GM08714 (cell line): Measurements from ENCODE around the gene ZBTB1.
A peak's percentile ranks its signal among the peaks of the same experiment; 100 is the strongest.

Experiments used
- H3K4me3 ChIP-seq: fragments of 200-500 bp; sonication (Bioruptor generic); 2 replicates; pipeline ENCODE4 v1.5.1; 2014; ENCODE audit warnings: mild to moderate bottlenecking, low read length, inconsistent platforms
- ZNF274 ChIP-seq: IDR thresholded peaks from 2 replicates; pipeline ENCODE4 v1.6.1; 2012; ENCODE audit warnings: mild to moderate bottlenecking, low read depth, low read length

ZBTB1 gene, protein sequence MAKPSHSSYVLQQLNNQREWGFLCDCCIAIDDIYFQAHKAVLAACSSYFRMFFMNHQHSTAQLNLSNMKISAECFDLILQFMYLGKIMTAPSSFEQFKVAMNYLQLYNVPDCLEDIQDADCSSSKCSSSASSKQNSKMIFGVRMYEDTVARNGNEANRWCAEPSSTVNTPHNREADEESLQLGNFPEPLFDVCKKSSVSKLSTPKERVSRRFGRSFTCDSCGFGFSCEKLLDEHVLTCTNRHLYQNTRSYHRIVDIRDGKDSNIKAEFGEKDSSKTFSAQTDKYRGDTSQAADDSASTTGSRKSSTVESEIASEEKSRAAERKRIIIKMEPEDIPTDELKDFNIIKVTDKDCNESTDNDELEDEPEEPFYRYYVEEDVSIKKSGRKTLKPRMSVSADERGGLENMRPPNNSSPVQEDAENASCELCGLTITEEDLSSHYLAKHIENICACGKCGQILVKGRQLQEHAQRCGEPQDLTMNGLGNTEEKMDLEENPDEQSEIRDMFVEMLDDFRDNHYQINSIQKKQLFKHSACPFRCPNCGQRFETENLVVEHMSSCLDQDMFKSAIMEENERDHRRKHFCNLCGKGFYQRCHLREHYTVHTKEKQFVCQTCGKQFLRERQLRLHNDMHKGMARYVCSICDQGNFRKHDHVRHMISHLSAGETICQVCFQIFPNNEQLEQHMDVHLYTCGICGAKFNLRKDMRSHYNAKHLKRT

DNA sequence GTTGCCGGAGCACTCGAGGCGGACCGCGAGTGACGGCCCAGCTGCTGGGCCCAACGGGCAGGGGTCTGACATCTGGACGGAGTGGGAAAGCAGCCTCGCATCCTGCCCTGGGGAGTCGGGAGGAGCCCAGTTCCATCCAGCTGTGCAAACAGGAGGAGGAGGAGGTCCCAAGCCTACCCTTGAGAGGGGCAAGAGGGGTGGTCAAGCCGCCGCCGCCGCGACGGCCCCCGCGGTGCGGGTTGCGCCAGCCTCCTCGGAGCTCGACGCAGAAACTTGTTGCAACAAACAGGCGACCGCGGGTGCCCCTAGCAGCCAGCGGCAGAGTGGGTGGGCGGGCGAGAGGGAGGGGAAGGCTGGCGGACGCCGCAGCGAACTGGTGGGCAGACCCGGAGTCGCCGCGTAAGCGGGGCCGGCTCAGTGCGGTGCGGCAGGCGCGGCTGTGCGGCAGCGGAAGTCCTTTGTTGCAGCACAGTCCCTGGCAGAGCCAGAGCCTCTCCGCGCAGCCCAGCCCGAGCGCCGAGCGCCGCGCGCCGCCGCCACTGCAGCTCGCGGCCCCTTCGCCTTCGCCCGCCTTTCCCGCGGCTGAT lies at the start of gene ZBTB1:
TSS of gene ZBTB1 (plus strand) at position 461 of the 587 bp plus-strand sequence. CDS start 16,735 bp downstream, outside the sequence.
- peak within 1 kb of the TSS; percentile 93 for H3K4me3 ChIP-seq
- no peak for TF ChIP-seq ZNF274

DNA sequence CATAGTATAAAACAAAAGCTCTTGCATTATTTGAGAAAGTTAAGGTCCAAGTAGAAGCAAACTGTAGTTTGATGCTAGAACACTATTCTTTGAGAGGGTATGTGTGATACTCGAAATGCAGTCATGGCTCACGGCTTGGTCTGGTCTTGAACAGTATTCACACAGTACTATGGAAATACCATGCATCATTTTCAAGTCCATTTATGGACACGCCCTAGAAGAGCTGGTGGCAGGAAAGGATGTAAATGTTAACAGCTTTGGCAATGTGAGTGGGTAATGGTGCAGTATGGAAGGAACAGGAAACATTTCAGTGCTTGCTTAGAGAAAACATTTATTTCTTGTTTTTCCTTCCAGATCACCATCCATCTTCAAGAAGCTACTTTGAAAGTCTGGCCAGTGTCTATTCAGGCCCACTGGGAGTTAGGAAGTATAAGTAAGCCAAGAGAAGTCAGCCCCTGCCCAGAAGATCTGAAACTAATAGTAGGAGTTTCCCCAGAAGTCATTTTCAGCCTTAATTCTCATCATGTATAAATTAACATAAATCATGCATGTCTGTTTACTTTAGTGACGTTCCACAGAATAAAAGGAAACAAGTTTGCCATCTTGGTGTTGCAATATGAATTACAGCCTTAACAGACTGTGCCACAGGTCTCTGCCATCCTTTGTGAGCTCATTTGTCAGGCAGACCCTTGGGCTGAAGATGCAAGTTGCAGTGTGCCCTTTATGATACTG lies 45.0 kb upstream of the ZBTB1 start:
- no peak overlapping the region for H3K4me3 ChIP-seq
- no peak for TF ChIP-seq ZNF274

DNA sequence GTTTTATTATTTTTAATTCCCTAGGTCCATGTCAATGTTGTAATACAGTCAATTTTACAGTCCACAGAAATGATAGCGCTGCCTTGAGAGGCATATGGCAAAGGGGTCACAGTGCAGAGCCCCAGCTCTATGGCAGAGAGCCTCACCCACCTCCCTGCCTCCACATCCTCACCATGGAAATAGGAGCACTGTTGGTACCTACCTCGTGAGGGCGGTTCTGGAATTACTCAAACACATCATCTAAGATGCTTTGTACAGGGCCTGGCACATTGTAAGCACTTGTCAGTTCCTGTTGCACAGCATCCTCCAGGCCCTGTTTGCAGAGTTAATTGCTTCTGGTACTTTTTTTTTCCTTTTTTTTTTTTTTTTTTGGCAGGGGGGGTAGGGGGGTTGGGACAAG lies 43.3 kb upstream of the ZBTB1 start:
- TF ChIP-seq ZNF274, result no peak
- no peak overlapping the region for H3K4me3 ChIP-seq

DNA sequence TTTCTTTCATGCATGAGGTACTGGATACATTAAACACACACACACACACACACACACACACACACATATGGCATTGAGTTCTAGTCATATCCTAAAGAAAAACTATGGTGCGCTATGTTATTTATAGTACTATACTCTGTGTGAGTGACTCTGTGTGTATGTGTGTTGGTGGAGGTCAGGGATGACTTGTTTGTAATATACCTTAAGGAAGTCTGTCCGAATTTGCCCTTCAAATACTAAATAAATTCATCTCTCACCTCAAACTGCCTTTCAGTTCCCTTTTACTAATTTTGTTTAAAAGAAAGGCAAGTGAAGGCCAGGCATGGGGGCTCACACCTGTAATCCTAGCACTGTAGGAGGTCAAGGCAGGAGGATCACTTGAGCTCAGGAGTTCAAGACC lies 41.4 kb upstream of the ZBTB1 start:
- no peak overlapping the region for H3K4me3 ChIP-seq
- TF ChIP-seq ZNF274, result no peak

DNA sequence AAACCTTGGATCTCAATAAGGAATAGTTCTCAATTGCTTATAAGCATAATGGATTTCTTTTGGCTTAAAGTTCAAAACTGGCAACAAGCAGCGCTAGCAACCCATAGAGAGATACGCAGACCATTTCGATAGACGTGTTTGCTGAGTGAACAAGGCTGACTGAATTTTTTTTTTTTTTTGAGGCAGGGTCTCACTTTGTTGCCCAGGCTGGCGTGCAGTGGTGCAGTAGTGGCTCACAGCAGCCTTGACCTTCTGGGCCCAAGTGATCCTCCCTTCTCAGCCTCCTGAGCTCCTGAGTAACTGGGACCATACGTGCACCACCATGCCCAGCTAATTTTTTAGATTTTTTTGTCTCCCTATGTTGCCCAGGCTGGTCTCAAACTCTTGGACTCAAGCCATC lies 40.7 kb upstream of the ZBTB1 start:
- no peak overlapping the region; the same call in 1 of the 2 replicates for H3K4me3 ChIP-seq
- TF ChIP-seq ZNF274, result no peak

DNA sequence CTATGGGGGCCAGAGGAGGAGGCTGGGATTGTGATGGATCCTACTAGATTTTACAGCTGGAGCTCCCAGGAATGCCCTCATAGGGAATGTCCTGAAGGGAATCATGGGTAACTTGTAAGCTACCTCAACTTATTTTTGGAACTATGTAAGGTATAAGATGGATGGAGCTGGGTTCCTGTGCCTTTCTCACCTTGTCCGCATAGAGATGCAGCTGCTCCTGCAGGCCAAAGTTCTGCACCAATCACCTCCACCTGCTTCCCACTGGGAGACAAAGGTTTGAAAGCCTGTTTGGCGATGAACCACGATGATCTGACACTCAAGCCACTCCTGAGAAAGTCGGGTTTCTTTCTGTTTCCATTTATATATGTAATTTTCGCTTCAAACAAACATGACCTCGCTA lies 39.9 kb upstream of the ZBTB1 start:
- TF ChIP-seq ZNF274, result no peak
- peak overlapping the region; percentile 84 for H3K4me3 ChIP-seq

DNA sequence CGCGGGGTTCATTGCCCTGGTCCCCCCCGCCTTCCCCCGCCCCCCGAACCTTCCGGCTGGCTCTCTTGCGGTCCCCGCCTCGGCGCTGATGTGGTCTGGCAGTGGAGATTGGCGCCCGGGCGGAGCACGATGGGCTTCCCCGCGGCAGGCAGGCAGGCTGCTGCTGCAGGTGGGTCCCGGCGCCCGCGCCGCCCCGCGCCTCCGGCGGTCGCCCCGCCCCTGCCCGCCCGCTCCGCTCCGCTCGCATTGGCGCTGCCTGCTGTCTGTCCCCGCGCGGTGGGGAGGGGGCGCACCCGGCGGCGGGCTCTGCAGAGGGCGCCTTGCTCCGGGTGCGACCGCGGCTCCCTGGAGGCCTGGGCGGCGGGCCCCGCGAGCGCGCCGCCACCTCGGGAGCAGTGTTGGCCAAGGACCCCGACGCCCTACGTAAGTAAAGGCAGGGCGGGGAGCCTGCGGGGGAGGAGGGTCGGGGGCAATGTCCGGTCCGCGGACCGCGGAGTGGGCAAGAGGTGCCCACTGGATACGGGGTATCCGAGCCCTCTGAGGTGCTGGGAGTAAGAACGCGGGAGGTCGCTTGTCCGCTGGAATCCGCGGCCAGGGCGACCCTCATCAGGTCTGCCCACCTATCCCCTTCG lies 39.3 kb upstream of the ZBTB1 start, which contains the start of gene AKAP5:
TSS of gene AKAP5 (plus strand) at position 309 of the 632 bp plus-strand sequence. CDS start 2,896 bp downstream, outside the sequence.
- no peak for TF ChIP-seq ZNF274
- H3K4me3 ChIP-seq, result peak within 1 kb of the TSS; percentile 84

DNA sequence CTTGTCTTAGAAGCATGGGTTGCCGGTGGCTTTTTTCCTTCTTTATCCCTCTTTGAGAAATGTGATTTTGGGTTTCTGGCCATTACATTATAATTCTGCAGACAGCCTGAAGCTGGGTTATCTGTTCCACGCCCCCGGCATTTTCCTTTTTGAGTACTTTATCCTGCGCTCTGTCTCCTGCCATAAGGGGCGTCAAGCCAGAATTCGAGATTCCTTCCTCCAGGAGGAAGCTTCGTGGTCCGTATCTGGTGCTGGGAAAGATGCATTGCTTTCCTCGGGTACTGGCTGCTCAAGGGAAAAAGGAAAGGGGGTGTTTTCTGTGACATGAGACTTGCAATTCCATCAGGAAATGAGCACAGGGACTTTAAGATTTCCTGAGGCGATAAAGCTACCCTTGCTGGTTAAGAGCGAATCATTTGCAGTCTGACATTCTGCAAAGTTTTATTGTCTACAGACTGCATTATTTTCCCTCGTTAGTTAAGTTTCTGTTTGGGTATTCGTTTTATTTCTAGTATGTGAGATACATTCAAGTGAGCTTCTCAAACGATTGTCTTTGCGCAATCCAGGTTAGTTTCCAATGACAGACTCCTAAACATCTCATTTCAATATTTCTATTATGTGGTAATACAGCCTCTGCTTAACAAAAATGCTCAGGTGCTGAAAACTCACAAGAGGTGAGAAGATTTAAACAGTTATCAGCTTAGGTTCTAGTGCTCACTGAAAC lies 38.6 kb upstream of the ZBTB1 start:
- TF ChIP-seq ZNF274, result no peak
- peak overlapping the region; percentile 84 for H3K4me3 ChIP-seq

DNA sequence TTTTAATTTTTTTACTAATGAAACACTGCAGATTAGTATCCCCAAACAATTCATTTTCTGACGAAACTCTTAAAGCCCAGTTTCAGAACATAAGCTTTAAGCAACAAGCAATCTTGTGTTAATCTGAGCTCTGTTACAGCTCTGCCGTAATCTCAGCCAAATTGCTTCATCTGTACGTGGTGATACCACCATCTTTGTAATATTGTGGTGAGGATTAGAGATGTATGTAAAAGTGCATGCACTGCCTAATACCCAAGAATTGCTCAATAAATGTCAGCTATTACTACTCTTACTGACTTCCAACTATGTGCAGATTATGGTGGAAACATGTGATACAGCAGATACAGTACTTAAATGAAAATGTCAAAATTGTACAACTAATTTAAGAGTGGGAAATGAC lies 37.5 kb upstream of the ZBTB1 start:
- H3K4me3 ChIP-seq, result no peak overlapping the region
- no peak for TF ChIP-seq ZNF274

DNA sequence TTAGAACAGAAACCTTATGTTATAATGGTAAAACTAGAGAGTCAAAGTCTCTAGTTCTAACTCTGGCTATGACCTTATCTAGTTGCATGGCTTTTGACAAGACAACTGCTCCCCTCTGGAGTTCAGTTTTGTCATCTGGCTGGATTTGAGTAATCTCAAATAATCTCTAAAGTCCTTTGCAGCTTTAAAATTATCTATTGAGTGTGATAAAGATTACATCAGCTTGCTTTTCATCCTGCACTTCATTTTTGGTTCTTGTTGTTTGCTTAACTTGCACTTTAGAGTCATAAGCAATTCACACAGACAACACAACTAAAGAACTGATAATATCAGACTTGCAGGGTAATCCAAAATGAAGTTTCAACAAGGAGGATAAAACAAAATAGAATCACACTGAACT lies 37.0 kb upstream of the ZBTB1 start:
- no peak overlapping the region for H3K4me3 ChIP-seq
- TF ChIP-seq ZNF274, result no peak

DNA sequence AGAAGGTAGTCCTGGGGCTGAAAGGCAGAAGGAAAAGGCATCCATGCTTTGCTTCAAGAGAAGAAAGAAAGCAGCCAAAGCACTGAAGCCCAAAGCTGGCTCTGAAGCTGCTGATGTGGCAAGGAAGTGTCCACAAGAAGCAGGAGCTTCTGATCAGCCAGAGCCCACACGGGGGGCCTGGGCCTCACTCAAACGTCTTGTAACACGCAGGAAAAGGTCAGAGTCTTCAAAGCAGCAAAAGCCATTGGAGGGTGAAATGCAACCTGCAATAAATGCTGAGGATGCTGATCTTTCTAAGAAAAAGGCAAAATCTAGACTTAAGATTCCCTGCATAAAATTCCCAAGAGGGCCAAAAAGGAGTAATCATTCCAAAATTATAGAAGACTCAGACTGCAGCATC lies 36.1 kb upstream of the ZBTB1 start:
- H3K4me3 ChIP-seq, result no peak overlapping the region
- TF ChIP-seq ZNF274, result no peak

DNA sequence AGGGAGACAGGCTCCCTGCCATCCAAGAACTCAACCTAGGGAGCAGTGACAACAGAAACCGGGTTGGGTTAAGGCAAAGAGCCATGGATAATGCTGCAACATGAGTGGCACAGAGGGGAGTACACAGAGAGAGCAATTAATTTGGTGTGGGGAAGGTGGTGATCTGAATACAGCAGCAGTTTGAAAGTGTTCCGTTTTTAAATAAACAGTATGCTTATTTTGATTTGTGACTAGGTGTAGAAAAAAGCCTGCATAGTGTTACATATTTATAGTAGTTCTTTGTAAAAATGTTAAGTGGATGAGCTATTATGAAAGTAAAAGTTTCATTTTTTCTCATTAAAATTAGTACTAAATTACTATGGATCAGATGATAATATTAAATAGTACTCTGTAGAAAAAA lies 30.5 kb upstream of the ZBTB1 start:
- TF ChIP-seq ZNF274, result no peak

DNA sequence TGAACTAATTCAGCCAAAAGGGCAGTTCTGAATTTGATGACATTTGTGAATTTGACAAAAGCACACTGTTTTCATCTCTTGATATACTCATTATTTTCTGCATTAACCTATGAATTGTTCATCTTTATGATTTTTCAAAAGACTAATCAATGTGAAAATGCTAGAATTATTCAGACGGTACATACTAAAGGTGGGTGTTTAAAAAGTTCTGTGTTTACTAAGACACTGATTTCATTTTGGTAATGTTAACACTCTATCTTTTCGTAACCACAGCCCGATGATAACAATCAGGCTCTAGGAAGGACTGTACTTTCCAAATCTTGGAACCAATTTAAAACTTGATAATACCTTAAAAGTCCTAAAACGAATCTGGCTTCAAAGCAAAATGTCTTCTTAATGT lies 29.9 kb upstream of the ZBTB1 start:
- no peak overlapping the region for H3K4me3 ChIP-seq

More for the DNA sequence above, 30.5 kb upstream of the ZBTB1 start:
- H3K4me3 ChIP-seq, result no peak overlapping the region

More for the DNA sequence above, 29.9 kb upstream of the ZBTB1 start:
- TF ChIP-seq ZNF274, result no peak
